ENCODE data around the gene PSMD1. TPM values are rescaled to one million over a fixed set of nuclear protein-coding genes. Genes with fewer than 3 reads are reported as not detected.
"Not testable (repeated sequence)": the region's sequence is repeated elsewhere in the genome, so short reads cannot be mapped to it uniquely, and the experiment has no call there.

PSMD1 gene
- polyA plus RNA-seq, 2 donors = 18.0 to 38.6 TPM

DNA sequence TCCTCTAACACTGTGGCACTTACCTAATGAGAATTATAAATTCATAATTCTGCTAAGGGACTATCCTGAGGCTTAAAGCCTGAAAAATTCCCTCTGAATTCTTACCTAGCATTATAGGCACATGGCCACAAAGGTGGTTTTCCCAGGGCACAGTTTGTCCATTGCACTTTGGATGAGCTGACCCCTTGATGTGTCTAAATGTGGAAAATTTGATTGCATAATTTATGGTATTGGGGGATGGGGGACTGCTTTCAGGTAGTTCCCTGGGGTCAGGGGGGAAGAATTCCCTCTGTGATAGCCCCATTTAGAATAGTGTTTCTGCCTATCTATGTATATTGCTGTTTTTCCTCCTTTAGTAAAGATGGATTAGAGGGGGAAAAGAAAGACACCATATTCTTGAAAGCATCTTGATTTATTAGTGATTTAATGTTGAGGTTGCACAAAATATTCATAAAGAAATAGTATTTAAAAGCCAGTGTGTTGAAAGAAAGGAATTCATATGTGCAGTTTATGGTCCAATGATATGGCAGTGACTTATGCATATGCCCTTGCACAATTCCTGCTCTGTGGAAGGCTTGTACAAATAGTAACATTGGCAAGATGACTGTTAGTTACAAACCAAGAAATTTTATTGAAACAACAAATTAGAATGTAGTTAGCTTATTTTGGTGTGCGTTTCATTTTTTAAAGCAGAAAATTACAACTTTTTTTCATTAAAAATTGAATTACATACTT, 76.9 kb downstream of the PSMD1 start:
- no peaks in the 10 kb centered on the region for H3K9me3 ChIP-seq (ENCODE audit: control insufficient read depth in 2 of 2, insufficient read depth in 1 of 2, low read depth in 1 of 2, low read length in 1 of 2)
- no peaks in the 10 kb centered on the region for H3K36me3 ChIP-seq (ENCODE audit: control insufficient read depth in 2 of 2, insufficient read depth in 2 of 2, low read length in 1 of 2)
- no peaks in the 10 kb centered on the region for H3K27me3 ChIP-seq (ENCODE audit: control insufficient read depth in 1 of 2, insufficient read depth in 2 of 2, low read length in 2 of 2)
- H3K4me3 ChIP-seq (ENCODE audit: low read depth in 1 of 2, low read length in 2 of 2) = no peak overlapping the region
- no peak overlapping the region for H3K27ac ChIP-seq (ENCODE audit: low read depth in 2 of 2, low read length in 1 of 2)
- no peaks in the 10 kb centered on the region for H3K4me1 ChIP-seq (ENCODE audit: control insufficient read depth in 2 of 2, insufficient read depth in 2 of 2, low read length in 1 of 2)
- WGBS, 2 donors = 87 to 90% methylated on average over 1 of the region's 1 CpG

DNA sequence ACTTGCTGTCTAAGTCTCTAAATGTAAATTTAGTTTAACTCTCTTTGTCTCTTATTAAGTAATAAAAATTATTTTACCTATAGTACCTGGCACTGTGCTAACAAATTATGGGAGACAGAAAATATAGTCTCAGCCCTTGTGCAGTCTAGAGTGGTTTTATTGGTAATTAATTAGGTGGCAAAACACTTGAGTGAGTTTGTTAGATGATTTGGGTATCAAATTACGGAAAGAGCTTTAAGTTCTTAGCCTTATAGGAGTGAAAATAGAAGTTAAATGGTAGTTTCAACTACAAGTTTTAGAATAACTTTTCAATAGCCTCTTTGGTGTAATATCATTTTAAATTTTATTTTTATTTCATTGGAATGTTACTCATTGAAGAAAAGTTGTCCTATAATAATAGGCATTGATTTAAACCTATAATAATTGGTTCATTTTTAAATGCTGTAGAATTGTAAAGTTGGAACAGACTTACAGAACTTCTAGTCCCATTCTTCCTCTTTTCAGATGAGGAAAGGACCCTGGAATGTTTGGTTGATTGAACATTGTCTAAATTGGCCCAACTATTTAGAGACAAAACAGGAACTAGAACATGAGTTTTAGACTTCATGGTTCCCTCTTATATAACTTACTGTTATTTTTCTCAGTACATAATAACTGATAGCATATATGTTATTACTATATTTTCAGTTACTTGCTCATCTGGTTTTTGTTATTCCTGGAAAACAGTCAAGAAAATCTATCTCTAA, 78.4 kb downstream of the PSMD1 start:
- Histone ChIP-seq H3K4me3 (ENCODE audit: low read depth in 1 of 2, low read length in 2 of 2) (no peak overlapping the region), H3K9me3 (ENCODE audit: control insufficient read depth in 2 of 2, insufficient read depth in 1 of 2, low read depth in 1 of 2, low read length in 1 of 2) (no peaks in the 10 kb centered on the region), H3K36me3 (ENCODE audit: control insufficient read depth in 2 of 2, insufficient read depth in 2 of 2, low read length in 1 of 2) (peaks cover 2 to 3% of the 10 kb centered on the region in 2 donors), H3K4me1 (ENCODE audit: control insufficient read depth in 2 of 2, insufficient read depth in 2 of 2, low read length in 1 of 2) (no peaks in the 10 kb centered on the region), H3K27me3 (ENCODE audit: control insufficient read depth in 1 of 2, insufficient read depth in 2 of 2, low read length in 2 of 2) (no peaks in the 10 kb centered on the region), H3K27ac (ENCODE audit: low read depth in 2 of 2, low read length in 1 of 2) (no peak overlapping the region)
- 94 to 98% methylated on average over 1 of the region's 1 CpG for WGBS, 2 donors

DNA sequence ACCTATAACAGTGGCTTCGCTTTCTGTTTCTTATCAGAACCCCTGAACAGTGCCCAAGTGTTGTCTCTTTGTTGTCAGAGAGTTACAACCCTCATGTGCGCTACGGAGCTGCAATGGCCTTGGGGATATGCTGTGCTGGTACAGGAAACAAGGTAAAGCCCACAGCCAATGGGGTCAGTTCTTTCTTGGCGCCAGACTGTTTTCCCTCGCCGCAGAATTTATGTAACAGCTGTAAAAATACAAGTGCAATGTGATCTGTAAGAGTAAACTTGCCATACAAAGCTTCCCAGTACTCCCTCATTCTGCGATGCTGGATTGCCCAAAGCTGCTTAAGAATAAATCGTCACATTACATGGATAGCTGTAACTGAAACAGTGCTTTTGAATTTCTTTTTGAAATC, 82.0 kb downstream of the PSMD1 start:
- 88 to 89% methylated on average over 8 of the region's 8 CpGs for WGBS, 2 donors
- H3K4me1 ChIP-seq (ENCODE audit: control insufficient read depth in 2 of 2, insufficient read depth in 2 of 2, low read length in 1 of 2) = no peaks in the 10 kb centered on the region

DNA sequence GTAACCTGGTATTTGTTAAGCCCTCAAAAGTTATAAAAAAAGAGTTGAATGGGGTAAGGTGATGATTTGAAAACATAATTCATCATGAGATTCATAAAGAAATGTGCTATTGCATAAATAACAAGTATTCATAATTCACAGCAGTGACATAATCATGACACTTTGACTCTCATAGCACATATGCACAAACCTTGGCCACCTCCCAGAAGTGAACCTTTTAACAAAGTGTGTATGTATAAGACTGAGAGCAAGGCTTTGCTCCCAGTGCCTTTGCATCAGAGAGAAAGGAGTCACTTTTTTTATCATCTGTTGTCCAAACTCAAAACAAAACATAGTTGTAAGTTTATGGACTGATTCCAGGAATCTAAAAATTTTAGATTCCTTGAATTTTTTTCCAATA, 83.1 kb downstream of the PSMD1 start:
- Histone ChIP-seq H3K27ac (ENCODE audit: low read depth in 2 of 2, low read length in 1 of 2) (no peak overlapping the region), H3K27me3 (ENCODE audit: control insufficient read depth in 1 of 2, insufficient read depth in 2 of 2, low read length in 2 of 2) (no peaks in the 10 kb centered on the region), H3K4me3 (ENCODE audit: low read depth in 1 of 2, low read length in 2 of 2) (no peak overlapping the region), H3K4me1 (ENCODE audit: control insufficient read depth in 2 of 2, insufficient read depth in 2 of 2, low read length in 1 of 2) (no peaks in the 10 kb centered on the region), H3K36me3 (ENCODE audit: control insufficient read depth in 2 of 2, insufficient read depth in 2 of 2, low read length in 1 of 2) (peaks cover 2 to 3% of the 10 kb centered on the region in 2 donors), H3K9me3 (ENCODE audit: control insufficient read depth in 2 of 2, insufficient read depth in 1 of 2, low read depth in 1 of 2, low read length in 1 of 2) (no peaks in the 10 kb centered on the region)

More for the DNA sequence above, 82.0 kb downstream of the PSMD1 start:
- peaks cover 2 to 3% of the 10 kb centered on the region in 2 donors for H3K36me3 ChIP-seq (ENCODE audit: control insufficient read depth in 2 of 2, insufficient read depth in 2 of 2, low read length in 1 of 2)
- no peaks in the 10 kb centered on the region for H3K9me3 ChIP-seq (ENCODE audit: control insufficient read depth in 2 of 2, insufficient read depth in 1 of 2, low read depth in 1 of 2, low read length in 1 of 2)
- H3K27me3 ChIP-seq (ENCODE audit: control insufficient read depth in 1 of 2, insufficient read depth in 2 of 2, low read length in 2 of 2) = no peaks in the 10 kb centered on the region
- no peak overlapping the region for H3K4me3 ChIP-seq (ENCODE audit: low read depth in 1 of 2, low read length in 2 of 2)
- no peak overlapping the region for H3K27ac ChIP-seq (ENCODE audit: low read depth in 2 of 2, low read length in 1 of 2)

DNA sequence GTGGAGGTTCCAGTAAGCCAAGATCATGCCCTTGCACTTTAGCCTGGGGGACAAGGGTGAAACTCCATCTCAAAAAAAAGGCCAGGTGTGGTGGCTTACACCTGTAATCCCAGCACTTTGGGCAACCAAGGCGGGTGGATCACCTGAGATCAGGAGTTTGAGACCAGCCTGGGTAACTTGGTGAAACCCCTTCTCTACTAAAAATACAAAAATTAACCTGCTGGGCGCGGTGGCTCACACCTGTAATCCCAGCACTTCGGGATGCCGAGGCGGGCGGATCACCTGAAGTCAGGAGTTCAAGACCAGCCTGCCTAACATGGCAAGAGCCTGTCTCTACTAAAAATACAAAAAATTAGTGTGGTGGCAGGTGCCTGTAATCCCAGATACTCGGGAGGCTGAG, 84.1 kb downstream of the PSMD1 start:
- not testable (repeated sequence) for H3K4me1 ChIP-seq (ENCODE audit: control insufficient read depth in 2 of 2, insufficient read depth in 2 of 2, low read length in 1 of 2); H3K9me3 ChIP-seq (ENCODE audit: control insufficient read depth in 2 of 2, insufficient read depth in 1 of 2, low read depth in 1 of 2, low read length in 1 of 2); H3K36me3 ChIP-seq (ENCODE audit: control insufficient read depth in 2 of 2, insufficient read depth in 2 of 2, low read length in 1 of 2); H3K27me3 ChIP-seq (ENCODE audit: control insufficient read depth in 1 of 2, insufficient read depth in 2 of 2, low read length in 2 of 2); H3K4me3 ChIP-seq (ENCODE audit: low read depth in 1 of 2, low read length in 2 of 2); H3K27ac ChIP-seq (ENCODE audit: low read depth in 2 of 2, low read length in 1 of 2)
- 97% methylated on average over 8 of the region's 8 CpGs for WGBS, 2 donors

DNA sequence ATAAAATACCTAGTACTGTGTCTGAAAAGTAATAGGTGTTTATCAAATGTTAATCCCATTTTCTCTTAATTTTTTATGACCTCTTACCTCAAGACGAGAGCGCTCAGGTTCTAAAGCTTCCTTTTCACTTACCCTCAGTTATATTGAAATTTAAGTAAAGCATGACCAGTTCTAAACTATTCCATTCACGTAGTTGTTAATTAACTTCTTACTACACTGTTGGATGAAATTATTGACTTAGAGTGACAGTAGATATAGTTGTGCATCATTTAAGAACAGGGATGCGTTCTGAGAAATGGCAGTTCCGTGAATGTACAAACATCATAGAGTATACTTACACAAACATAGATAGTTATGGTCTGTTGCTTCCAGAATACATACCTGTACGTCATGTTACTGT, 88.2 kb downstream of the PSMD1 start:
- Histone ChIP-seq H3K27me3 (ENCODE audit: control insufficient read depth in 1 of 2, insufficient read depth in 2 of 2, low read length in 2 of 2) (no peaks in the 10 kb centered on the region), H3K4me1 (ENCODE audit: control insufficient read depth in 2 of 2, insufficient read depth in 2 of 2, low read length in 1 of 2) (no peaks in the 10 kb centered on the region), H3K9me3 (ENCODE audit: control insufficient read depth in 2 of 2, insufficient read depth in 1 of 2, low read depth in 1 of 2, low read length in 1 of 2) (no peaks in the 10 kb centered on the region), H3K36me3 (ENCODE audit: control insufficient read depth in 2 of 2, insufficient read depth in 2 of 2, low read length in 1 of 2) (peaks cover 0 to 3% of the 10 kb centered on the region in 2 donors), H3K27ac (ENCODE audit: low read depth in 2 of 2, low read length in 1 of 2) (no peak overlapping the region), H3K4me3 (ENCODE audit: low read depth in 1 of 2, low read length in 2 of 2) (no peak overlapping the region)
- WGBS, 2 donors = 94 to 96% methylated on average over 6 of the region's 6 CpGs

DNA sequence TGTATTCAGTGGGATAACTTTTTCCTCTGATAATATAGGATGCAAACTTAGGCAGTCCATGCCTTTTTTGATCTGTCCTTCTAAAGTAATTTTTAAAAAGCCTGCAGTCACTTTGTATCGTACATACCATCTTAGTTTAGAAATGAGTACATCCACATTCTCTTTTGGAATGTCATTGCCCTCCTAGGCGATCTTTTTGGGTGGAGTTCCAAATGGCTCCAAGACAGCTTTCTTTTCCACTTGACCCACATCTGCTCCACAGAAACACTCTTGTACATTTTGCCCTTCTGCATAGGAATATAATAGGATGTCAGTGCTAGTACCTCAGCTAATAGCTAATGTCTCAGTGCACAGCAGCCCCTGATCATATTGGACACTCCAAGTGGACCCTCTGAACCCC, 90.0 kb downstream of the PSMD1 start:
- Histone ChIP-seq H3K4me1 (ENCODE audit: control insufficient read depth in 2 of 2, insufficient read depth in 2 of 2, low read length in 1 of 2) (no peaks in the 10 kb centered on the region), H3K36me3 (ENCODE audit: control insufficient read depth in 2 of 2, insufficient read depth in 2 of 2, low read length in 1 of 2) (peaks cover 0 to 3% of the 10 kb centered on the region in 2 donors), H3K4me3 (ENCODE audit: low read depth in 1 of 2, low read length in 2 of 2) (no peak overlapping the region), H3K27ac (ENCODE audit: low read depth in 2 of 2, low read length in 1 of 2) (no peak overlapping the region), H3K27me3 (ENCODE audit: control insufficient read depth in 1 of 2, insufficient read depth in 2 of 2, low read length in 2 of 2) (no peaks in the 10 kb centered on the region), H3K9me3 (ENCODE audit: control insufficient read depth in 2 of 2, insufficient read depth in 1 of 2, low read depth in 1 of 2, low read length in 1 of 2) (no peaks in the 10 kb centered on the region)
- WGBS, 2 donors = 84 to 86% methylated on average over 2 of the region's 2 CpGs

DNA sequence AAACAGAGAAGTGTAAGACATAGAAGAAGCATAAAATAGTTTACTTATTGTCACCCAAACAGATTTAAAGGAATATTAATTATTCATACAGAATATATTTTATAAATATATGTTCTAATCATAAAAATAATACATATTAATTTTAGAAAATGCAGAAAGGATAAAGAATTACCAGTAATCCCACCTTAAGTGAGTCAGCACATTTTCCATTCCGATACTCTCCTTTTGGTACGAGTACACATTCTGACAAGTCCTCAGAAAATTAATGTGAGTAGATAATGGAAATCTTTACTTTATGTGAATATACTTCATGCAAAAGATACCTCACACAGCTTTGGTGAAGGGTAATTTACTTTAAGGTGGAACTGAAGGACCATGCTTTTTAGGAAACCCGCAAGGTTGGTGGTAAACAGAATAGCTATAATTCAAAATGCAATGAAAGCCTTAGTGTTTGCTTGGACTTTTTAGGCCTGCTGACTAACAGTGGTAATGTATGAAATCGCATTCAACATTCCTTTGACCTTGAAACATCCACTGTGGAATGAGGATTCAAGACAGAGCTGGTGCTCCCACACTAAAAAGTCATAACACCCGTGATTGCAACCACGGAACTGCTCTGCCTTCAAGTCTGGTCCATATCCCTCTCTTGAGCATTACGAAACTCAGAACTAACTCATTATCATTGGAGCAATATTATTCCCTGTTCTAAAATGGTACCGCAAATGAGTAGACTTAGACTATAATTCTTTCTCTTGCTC, 96.3 kb downstream of the PSMD1 start:
- Histone ChIP-seq H3K4me3 (ENCODE audit: low read depth in 1 of 2, low read length in 2 of 2) (no peak overlapping the region), H3K4me1 (ENCODE audit: control insufficient read depth in 2 of 2, insufficient read depth in 2 of 2, low read length in 1 of 2) (no peaks in the 10 kb centered on the region), H3K27ac (ENCODE audit: low read depth in 2 of 2, low read length in 1 of 2) (no peak overlapping the region), H3K36me3 (ENCODE audit: control insufficient read depth in 2 of 2, insufficient read depth in 2 of 2, low read length in 1 of 2) (peaks cover 0 to 4% of the 10 kb centered on the region in 2 donors), H3K9me3 (ENCODE audit: control insufficient read depth in 2 of 2, insufficient read depth in 1 of 2, low read depth in 1 of 2, low read length in 1 of 2) (no peaks in the 10 kb centered on the region), H3K27me3 (ENCODE audit: control insufficient read depth in 1 of 2, insufficient read depth in 2 of 2, low read length in 2 of 2) (no peaks in the 10 kb centered on the region)
- 91 to 96% methylated on average over 8 of the region's 8 CpGs for WGBS, 2 donors

DNA sequence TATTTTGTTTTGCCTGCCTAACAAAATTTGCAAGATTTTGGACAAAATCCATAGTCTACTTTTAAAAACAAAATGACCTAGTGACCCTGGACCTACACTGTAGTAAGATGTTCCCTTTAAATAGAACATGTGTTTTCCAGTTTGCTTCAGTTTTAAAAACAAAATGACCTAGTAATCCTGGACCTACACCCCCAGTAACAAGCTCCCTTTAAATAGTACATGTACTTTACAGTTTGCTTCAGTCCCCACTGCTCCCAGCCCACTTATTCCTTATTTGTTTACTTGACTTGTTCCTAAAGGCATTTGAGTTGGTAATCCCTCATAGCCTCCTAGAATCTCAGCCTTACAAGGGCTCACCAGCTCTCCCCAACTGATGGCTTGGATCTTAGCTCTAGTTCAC, 102.6 kb downstream of the PSMD1 start:
- Histone ChIP-seq H3K36me3 (ENCODE audit: control insufficient read depth in 2 of 2, insufficient read depth in 2 of 2, low read length in 1 of 2) (peaks cover 0 to 3% of the 10 kb centered on the region in 2 donors), H3K4me3 (ENCODE audit: low read depth in 1 of 2, low read length in 2 of 2) (no peak overlapping the region), H3K4me1 (ENCODE audit: control insufficient read depth in 2 of 2, insufficient read depth in 2 of 2, low read length in 1 of 2) (no peaks in the 10 kb centered on the region), H3K9me3 (ENCODE audit: control insufficient read depth in 2 of 2, insufficient read depth in 1 of 2, low read depth in 1 of 2, low read length in 1 of 2) (no peaks in the 10 kb centered on the region), H3K27me3 (ENCODE audit: control insufficient read depth in 1 of 2, insufficient read depth in 2 of 2, low read length in 2 of 2) (no peaks in the 10 kb centered on the region), H3K27ac (ENCODE audit: low read depth in 2 of 2, low read length in 1 of 2) (no peak overlapping the region)

Measured in esophagus (tissue), 2 donors.